ENCODE measurements around the gene NELL2. TPM values are rescaled to one million over a fixed set of nuclear protein-coding genes. Genes with fewer than 3 reads are reported as not detected.

The NELL2 gene
- total and polyA plus RNA-seq, 9 of the 15 experiments (the other 6 are each of a cell fraction or from before 2014, with no cell fraction given) = 0.32 to 1.1 (median 0.53) TPM

DNA sequence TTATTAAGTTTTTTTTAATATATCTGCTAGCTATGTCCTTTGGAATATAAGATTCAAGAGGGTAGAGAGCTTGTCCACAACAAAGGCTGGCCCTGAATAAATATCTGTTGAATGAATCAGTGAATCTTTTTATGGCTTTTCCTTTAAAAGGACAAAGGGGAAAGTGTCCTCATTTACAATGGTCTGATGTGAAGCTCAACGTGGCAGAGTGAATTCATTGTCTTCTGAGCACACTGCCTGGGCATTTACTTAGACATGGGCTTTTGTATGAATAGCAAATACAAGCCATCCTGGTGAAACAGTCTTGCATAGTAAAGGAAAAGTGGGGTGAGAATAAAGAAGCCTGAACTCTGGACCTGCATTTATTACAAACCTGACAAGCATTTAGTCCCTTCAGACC is 201.2 kb downstream of the NELL2 start:
- TF ChIP-seq NR2F6 (CRISPR knock-in tag; IDR thresholded peaks at IDR 0.05) = no peak
- TF ChIP-seq ZNF384 (IDR thresholded peaks at IDR 0.05; ENCODE audit: low read depth, low read length) = no peak
- TF ChIP-seq TFE3 (CRISPR knock-in tag; IDR thresholded peaks at IDR 0.05) = no peak
- no peak for TF ChIP-seq ZNF75A (CRISPR knock-in tag; IDR thresholded peaks at IDR 0.05)
- TF ChIP-seq NFE2L1 (tag; IDR thresholded peaks at IDR 0.05; ENCODE audit: borderline replicate concordance, low read depth) = no peak
- no peak for TF ChIP-seq ZNF347 (CRISPR knock-in tag; IDR thresholded peaks at IDR 0.05; ENCODE audit: low read depth)
- no peak for TF ChIP-seq BCLAF1 (IDR thresholded peaks at IDR 0.05; ENCODE audit: borderline replicate concordance in 1 of 2, control insufficient read depth in 1 of 2, low read depth in 2 of 2, low read length in 1 of 2)
- no peak for TF ChIP-seq ARNT (IDR thresholded peaks at IDR 0.05)
- TF ChIP-seq E2F4 (CRISPR knock-in tag; IDR thresholded peaks at IDR 0.05; ENCODE audit: low read depth) = no peak
- 0% methylated on average over 1 of the region's 1 CpG for WGBS (ENCODE audit: insufficient coverage, low coverage, missing lambda C conversion rate)
- Histone ChIP-seq H3K79me2 (ENCODE audit: control insufficient read depth, insufficient read depth, low read length) (no peaks in the 10 kb centered on the region), H3K4me1 (replicated peaks in 1 of 2; ENCODE audit: control insufficient read depth in 2 of 2, insufficient read depth in 2 of 2, low read length in 2 of 2) (no peaks in the 10 kb centered on the region), H3K9ac (ENCODE audit: insufficient read depth in 1 of 2, low read depth in 2 of 2, low read length in 2 of 2) (no peak overlapping the region), H3K4me2 (ENCODE audit: insufficient read depth, low read length) (no peak overlapping the region), H3K27me3 (ENCODE audit: control insufficient read depth in 2 of 2, insufficient read depth in 2 of 2, low read length in 2 of 2) (no peaks in the 10 kb centered on the region), H3K27ac (ENCODE audit: extremely low read depth, low read depth, low read length) (no peak overlapping the region), H2AFZ (ENCODE audit: low read depth, low read length) (no peak overlapping the region), H4K20me1 (replicated peaks; ENCODE audit: control insufficient read depth, insufficient read depth, low read length) (no peaks in the 10 kb centered on the region), H3K4me3 (no peak overlapping the region), H3K36me3 (ENCODE audit: control insufficient read depth, insufficient read depth, low read length) (no peaks in the 10 kb centered on the region), H3K9me1 (ENCODE audit: control insufficient read depth, insufficient read depth, low read length) (no peaks in the 10 kb centered on the region), H3K9me3 (replicated peaks; ENCODE audit: control insufficient read depth, insufficient read depth, low read depth, low read length) (no peaks in the 10 kb centered on the region)
- no TSS peak for BruUV-seq (replicated peaks)
- FAIRE-seq = no peak
- no peak for ATAC-seq
- intact Hi-C loops (cut with micrococcal nuclease) (no loop called here), in situ Hi-C loops (cut with MboI) (no loop called here)
- CTCF ChIA-PET (ENCODE audit: low intra/inter-chr PET ratio) = no interaction called here
- POLR2A ChIA-PET = no interaction called here
- DNase-seq (ENCODE audit: extremely low read depth in 1 of 4, low spot score in 3 of 4) = no peak

All from K562 (cell line).